Naive thymus-derived CD4-positive, alpha-beta T cell (primary cell): Measurements from ENCODE around the gene RAB3B. TPM values are rescaled to one million over a fixed set of nuclear protein-coding genes. Genes with fewer than 3 reads are reported as not detected.

Experiments
- ATAC-seq: fragments of 150-1000 bp; cut with Tn5 transposase; 2 replicates; pipeline ENCODE4 v1.10.0; 2021; ENCODE audit warnings: mild to moderate bottlenecking, moderate library complexity
- CTCF ChIA-PET: fragments of 350-600 bp; sonication (Branson Sonifier 250); formaldehyde crosslinking; loops from one replicate; lab custom pipeline; 2021; ENCODE audit warnings: antibody characterized with exemption; lab: Charles Lee
- POLR2A ChIA-PET: fragments of 350-600 bp; sonication (Branson Sonifier 250); formaldehyde crosslinking; loops from one replicate; lab custom pipeline; 2021; ENCODE audit warnings: antibody characterized with exemption, inconsistent platforms; lab: Charles Lee
- DNase-seq, 9 donors: peaks; one replicate each; pipeline versions ENCODE4 v3.0.0 to v3.0.0-alpha.2; 2020 to 2022; ENCODE audit warnings: mixed read lengths in 1 of 9
- H3K27ac ChIP-seq: one replicate; pipeline ENCODE4 v1.7.0; 2013; ENCODE audit warnings: mild to moderate bottlenecking, low read depth, low read length, moderate library complexity
- H3K27me3 ChIP-seq, 2 donors: one replicate each; pipeline ENCODE4 v1.7.0; 2013; ENCODE audit warnings: low read length in 2 of 2, mild to moderate bottlenecking in 2 of 2, moderate library complexity in 2 of 2; ENCODE audit not compliant: control insufficient read depth in 2 of 2, insufficient read depth in 2 of 2
- H3K36me3 ChIP-seq, 3 experiments: 1 replicate in 2 of 3; 2 replicates in 1 of 3; pipeline ENCODE4 v1.7.0; 2013; ENCODE audit warnings: low read length in 3 of 3, mild to moderate bottlenecking in 3 of 3, moderate library complexity in 1 of 3; ENCODE audit not compliant: insufficient read depth in 3 of 3, control insufficient read depth in 2 of 3
- H3K4me1 ChIP-seq, 2 donors: one replicate each; pipeline ENCODE4 v1.7.0; 2013; ENCODE audit warnings: low read length in 2 of 2, mild to moderate bottlenecking in 2 of 2, moderate library complexity in 1 of 2; ENCODE audit not compliant: control insufficient read depth in 2 of 2, insufficient read depth in 2 of 2
- H3K4me3 ChIP-seq: 2 replicates; pipeline ENCODE4 v1.7.0; 2013; ENCODE audit warnings: mild to moderate bottlenecking, low read length
- H3K9me3 ChIP-seq, 3 experiments: 1 replicate in 2 of 3; 2 replicates in 1 of 3; pipeline ENCODE4 v1.7.0; 2013; ENCODE audit warnings: low read length in 3 of 3; ENCODE audit not compliant: control insufficient read depth in 2 of 3
- H3K27ac Mint-ChIP-seq, 9 donors: one replicate each; pipeline ENCODE4 v1.8.0; 2020 to 2022; ENCODE audit warnings: mixed read lengths in 9 of 9, mild to moderate bottlenecking in 8 of 9, moderate library complexity in 5 of 9, inconsistent platforms in 2 of 9
- H3K27me3 Mint-ChIP-seq, 5 donors: one replicate each; pipeline ENCODE4 v1.8.0; 2021 to 2022; ENCODE audit warnings: mixed read lengths in 5 of 5, mild to moderate bottlenecking in 1 of 5
- H3K36me3 Mint-ChIP-seq, 5 donors: one replicate each; pipeline ENCODE4 v1.8.0; 2020 to 2022; ENCODE audit warnings: mixed read lengths in 5 of 5, mild to moderate bottlenecking in 3 of 5, inconsistent platforms in 1 of 5
- H3K4me1 Mint-ChIP-seq, 7 donors: one replicate each; pipeline ENCODE4 v1.8.0; 2020 to 2022; ENCODE audit warnings: mixed read lengths in 7 of 7, mild to moderate bottlenecking in 3 of 7, inconsistent platforms in 1 of 7
- H3K4me3 Mint-ChIP-seq, 10 donors: one replicate each; pipeline ENCODE4 v1.8.0; 2020 to 2022; ENCODE audit warnings: mild to moderate bottlenecking in 10 of 10, mixed read lengths in 10 of 10, moderate library complexity in 6 of 10, inconsistent platforms in 2 of 10
- H3K9me3 Mint-ChIP-seq, 11 donors: one replicate each; pipeline ENCODE4 v1.8.0; 2020 to 2022; ENCODE audit warnings: mixed read lengths in 11 of 11, mild to moderate bottlenecking in 4 of 11, inconsistent platforms in 1 of 11, moderate library complexity in 1 of 11
- intact Hi-C, 2 donors: fragments of 100-400 bp; cut with micrococcal nuclease; formaldehyde crosslinking; loops; one replicate each; pipeline ENCODE4 v1.15.1; 2023
- polyA plus RNA-seq, 2 donors: library from polyadenylated mRNA; unstranded; fragments of 300-500 nt; fragmentation: Illumina TruSeq; gene quantifications; one replicate each; pipeline ENCODE4 v1.2.3, GENCODE V29; 2021
- total RNA-seq, 6 experiments: library from RNA in 5 of 6; stranded (reverse) in 5 of 6; gene quantifications; 1 replicate in 5 of 6; 2 replicates in 1 of 6; pipeline ENCODE4 v1.2.3 and lab custom pipeline; 2021 to 2026

The RAB3B gene
- total and polyA plus RNA-seq, 7 experiments from 2014 or later: 0.03 TPM; not detected in 6

DNA sequence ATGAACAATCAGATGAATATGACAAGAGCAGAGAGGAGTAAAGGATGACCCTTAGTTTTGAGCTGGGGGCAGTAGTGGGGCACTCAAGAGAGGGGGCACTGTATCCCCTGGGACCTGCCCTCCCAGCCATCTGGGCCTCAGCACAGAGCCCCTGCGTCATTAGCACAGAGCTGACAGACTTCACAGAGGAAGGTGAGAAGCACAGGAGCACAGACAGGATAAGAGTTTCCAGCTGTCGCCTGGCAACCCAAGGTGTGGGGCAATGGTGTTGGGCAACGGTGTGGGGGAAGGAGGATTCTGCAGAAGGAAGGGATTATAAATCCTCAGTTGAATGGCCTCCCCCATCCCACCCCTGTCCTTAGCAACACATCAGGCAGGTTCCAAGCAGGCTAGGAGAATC lies 30.2 kb downstream of the RAB3B start:
- DNase-seq: no peak
- CTCF ChIA-PET: no interaction called here
- Mint-ChIP-seq H3K4me1 (peaks cover 0 to 3% (median 0%) of the 10 kb centered on the region in 7 donors), H3K27me3 (peaks cover 0 to 18% (median 11%) of the 10 kb centered on the region in 5 donors), H3K36me3 (no peaks in the 10 kb centered on the region), H3K4me3 (no peak overlapping the region), H3K9me3 (no peaks in the 10 kb centered on the region), H3K27ac (no peak overlapping the region)
- Histone ChIP-seq H3K36me3 (no peaks in the 10 kb centered on the region), H3K4me1 (no peaks in the 10 kb centered on the region), H3K9me3 (no peaks in the 10 kb centered on the region), H3K27me3 (no peaks in the 10 kb centered on the region), H3K27ac (no peak overlapping the region), H3K4me3 (no peak overlapping the region)
- no peak for ATAC-seq
- POLR2A ChIA-PET: no interaction called here
- intact Hi-C loops: no loop called here

DNA sequence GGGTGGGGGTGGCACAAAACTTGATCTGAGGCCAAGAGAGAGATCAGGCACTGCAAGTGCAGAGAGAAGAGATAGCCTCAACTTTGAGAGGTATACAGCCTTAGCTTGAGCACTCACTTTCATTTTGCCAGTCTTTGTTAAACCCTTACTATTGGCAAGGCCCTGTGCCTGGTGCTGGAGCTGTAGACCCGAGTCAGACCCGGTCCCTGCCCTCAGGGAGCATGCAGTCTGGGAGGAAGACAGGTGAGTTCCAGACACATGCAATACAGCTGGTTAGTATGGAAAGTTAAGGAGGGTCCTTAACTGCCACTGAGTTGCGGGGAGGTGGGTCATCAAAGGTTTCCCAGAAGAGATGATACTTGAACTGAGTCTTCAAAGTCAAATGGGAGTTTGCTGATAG lies 31.7 kb downstream of the RAB3B start:
- no peak for ATAC-seq
- Histone ChIP-seq H3K9me3 (no peaks in the 10 kb centered on the region), H3K27me3 (no peaks in the 10 kb centered on the region), H3K4me3 (no peak overlapping the region), H3K36me3 (no peaks in the 10 kb centered on the region), H3K27ac (no peak overlapping the region), H3K4me1 (no peaks in the 10 kb centered on the region)
- Mint-ChIP-seq H3K4me3 (no peak overlapping the region), H3K27me3 (peaks cover 0 to 18% (median 11%) of the 10 kb centered on the region in 5 donors), H3K36me3 (no peaks in the 10 kb centered on the region), H3K9me3 (no peaks in the 10 kb centered on the region), H3K27ac (no peak overlapping the region), H3K4me1 (peaks cover 0 to 6% (median 0%) of the 10 kb centered on the region in 7 donors)
- CTCF ChIA-PET: no interaction called here
- POLR2A ChIA-PET: no interaction called here
- no peak for DNase-seq
- intact Hi-C loops: no loop called here

DNA sequence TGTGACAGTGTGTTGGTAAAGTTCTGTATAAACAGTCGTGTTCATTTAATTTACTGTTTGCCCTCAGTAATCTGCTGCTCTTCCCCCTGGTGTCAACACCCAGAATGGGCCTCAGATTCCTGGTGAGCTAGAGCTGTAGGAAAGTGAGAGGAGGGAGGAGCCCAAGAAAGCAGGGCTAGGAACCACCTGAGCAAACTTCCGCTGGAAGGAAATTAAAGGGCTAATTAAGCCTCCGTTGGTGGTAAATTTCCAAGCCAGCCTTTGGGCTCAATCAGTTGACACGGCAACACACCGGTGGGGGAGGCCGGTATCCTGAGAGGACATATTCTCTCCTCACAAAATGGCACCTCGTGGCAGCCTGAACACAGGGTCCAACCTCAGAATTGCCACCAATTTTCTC lies 32.9 kb downstream of the RAB3B start:
- CTCF ChIA-PET: no interaction called here
- H3K4me3 ChIP-seq: no peak overlapping the region
- H3K9me3 ChIP-seq: no peaks in the 10 kb centered on the region
- H3K27me3 Mint-ChIP-seq: peaks cover 0 to 22% (median 11%) of the 10 kb centered on the region in 5 donors
- peaks cover 0 to 13% (median 0%) of the 10 kb centered on the region in 7 donors for H3K4me1 Mint-ChIP-seq
- no peak overlapping the region for H3K4me3 Mint-ChIP-seq
- no peaks in the 10 kb centered on the region for H3K36me3 ChIP-seq
- POLR2A ChIA-PET: no interaction called here
- intact Hi-C loops: no loop called here
- no peaks in the 10 kb centered on the region for H3K27me3 ChIP-seq
- no peaks in the 10 kb centered on the region for H3K36me3 Mint-ChIP-seq
- ATAC-seq (no peak), DNase-seq (no peak)
- no peaks in the 10 kb centered on the region for H3K4me1 ChIP-seq
- no peak overlapping the region for H3K27ac Mint-ChIP-seq
- no peak overlapping the region for H3K27ac ChIP-seq
- H3K9me3 Mint-ChIP-seq: no peaks in the 10 kb centered on the region

DNA sequence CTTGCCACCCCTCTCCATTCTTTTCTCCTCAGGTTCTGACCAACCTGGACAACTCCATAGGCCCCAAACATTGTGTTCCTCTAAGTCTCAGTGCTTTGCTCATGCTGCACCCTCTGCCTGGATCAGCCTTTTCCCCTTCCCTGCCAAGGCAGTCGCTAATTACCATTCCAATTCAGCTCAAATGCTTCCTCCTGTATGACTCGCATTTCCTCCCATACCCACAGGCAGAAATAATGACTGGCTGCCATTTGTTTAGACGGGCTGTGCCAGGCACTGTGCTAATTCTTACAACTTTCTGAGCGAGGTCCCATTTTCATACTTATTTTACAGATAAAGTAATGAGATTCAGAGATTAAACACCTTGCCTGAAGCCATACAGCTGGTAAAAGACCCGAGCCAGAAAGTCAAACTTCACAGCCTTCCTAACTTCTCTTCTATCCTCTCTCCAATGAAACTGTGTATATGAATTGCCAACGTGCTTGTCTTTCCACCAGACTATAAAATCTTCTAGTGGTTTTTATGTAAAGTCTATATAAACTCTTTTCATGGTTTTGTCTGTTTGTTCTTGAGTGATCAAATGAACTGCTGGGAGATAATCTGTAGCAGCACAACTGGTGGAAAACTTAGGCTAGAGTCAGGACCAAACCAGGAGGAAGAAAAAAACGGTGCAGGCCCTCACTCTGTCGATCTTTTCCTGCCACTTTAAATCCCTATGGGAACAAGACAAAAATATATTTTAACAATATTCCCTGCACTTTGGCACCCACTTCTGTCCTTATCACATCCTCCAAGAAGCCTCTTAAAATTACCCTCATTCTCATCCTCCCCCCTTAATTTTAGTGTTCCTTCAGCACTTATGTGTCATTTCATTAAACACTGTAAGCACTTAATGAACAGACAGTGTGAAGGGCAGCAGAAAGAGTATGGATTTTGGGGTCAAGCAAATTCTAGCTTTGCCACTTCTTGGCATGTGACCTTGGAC lies 33.7 kb downstream of the RAB3B start:
- no peaks in the 10 kb centered on the region for H3K4me1 ChIP-seq
- H3K27me3 ChIP-seq: no peaks in the 10 kb centered on the region
- H3K9me3 ChIP-seq: no peaks in the 10 kb centered on the region
- H3K9me3 Mint-ChIP-seq: no peaks in the 10 kb centered on the region
- H3K4me3 Mint-ChIP-seq: no peak overlapping the region
- no peak for DNase-seq
- peaks cover 0 to 23% (median 11%) of the 10 kb centered on the region in 5 donors for H3K27me3 Mint-ChIP-seq
- no peaks in the 10 kb centered on the region for H3K36me3 ChIP-seq
- CTCF ChIA-PET: no interaction called here
- H3K27ac Mint-ChIP-seq: peak overlapping the region in 1 of 9 donors; percentile 13
- intact Hi-C loops: no loop called here
- POLR2A ChIA-PET: no interaction called here
- no peaks in the 10 kb centered on the region for H3K36me3 Mint-ChIP-seq
- peaks cover 0 to 13% (median 0%) of the 10 kb centered on the region in 7 donors for H3K4me1 Mint-ChIP-seq
- H3K27ac ChIP-seq: no peak overlapping the region
- no peak for ATAC-seq
- no peak overlapping the region for H3K4me3 ChIP-seq

DNA sequence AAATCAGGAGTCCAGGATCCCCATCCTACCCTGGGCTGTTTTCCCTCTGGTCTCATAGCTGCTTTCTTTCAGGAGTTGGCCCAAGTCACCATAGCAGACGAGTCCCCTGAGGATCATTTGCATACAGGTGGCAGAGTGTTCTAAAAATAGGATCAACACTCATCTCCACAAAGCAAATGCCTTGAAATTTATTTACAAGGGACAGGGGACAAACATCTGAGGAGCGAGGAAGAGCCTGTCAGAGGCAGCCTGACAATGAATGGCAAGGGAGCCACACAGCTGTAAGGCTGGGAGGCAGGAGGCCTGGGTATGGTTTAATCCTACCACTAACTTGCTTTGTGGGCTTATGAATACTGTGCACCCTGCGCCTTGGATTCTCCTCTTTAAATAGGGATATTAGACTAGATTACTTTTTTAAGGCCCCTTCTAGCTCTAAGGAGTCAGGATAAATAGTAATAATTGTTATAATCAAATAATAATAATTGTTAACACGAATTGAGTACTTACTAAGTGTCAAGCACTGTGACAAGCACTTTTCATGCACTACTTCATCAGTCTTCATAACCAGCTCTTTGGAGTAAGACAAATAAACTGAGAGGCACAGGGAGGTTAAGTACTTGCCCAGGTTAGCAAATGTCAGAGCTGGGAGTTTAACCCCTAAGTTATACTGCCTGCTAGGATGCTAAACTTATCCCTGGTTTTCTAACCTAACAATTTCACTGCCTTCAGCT lies 34.5 kb downstream of the RAB3B start:
- no peak overlapping the region for H3K4me3 Mint-ChIP-seq
- Histone ChIP-seq H3K27me3 (no peaks in the 10 kb centered on the region), H3K9me3 (no peaks in the 10 kb centered on the region), H3K4me3 (no peak overlapping the region), H3K4me1 (no peaks in the 10 kb centered on the region), H3K27ac (no peak overlapping the region), H3K36me3 (no peaks in the 10 kb centered on the region)
- DNase-seq: no peak
- CTCF ChIA-PET: no interaction called here
- peak overlapping the region in 1 of 9 donors; percentile 13 for H3K27ac Mint-ChIP-seq
- H3K36me3 Mint-ChIP-seq: no peaks in the 10 kb centered on the region
- intact Hi-C loops: no loop called here
- H3K4me1 Mint-ChIP-seq: peaks cover 0 to 13% (median 0%) of the 10 kb centered on the region in 7 donors
- POLR2A ChIA-PET: no interaction called here
- H3K9me3 Mint-ChIP-seq: no peaks in the 10 kb centered on the region
- peaks cover 0 to 23% (median 11%) of the 10 kb centered on the region in 5 donors for H3K27me3 Mint-ChIP-seq
- ATAC-seq: no peak

DNA sequence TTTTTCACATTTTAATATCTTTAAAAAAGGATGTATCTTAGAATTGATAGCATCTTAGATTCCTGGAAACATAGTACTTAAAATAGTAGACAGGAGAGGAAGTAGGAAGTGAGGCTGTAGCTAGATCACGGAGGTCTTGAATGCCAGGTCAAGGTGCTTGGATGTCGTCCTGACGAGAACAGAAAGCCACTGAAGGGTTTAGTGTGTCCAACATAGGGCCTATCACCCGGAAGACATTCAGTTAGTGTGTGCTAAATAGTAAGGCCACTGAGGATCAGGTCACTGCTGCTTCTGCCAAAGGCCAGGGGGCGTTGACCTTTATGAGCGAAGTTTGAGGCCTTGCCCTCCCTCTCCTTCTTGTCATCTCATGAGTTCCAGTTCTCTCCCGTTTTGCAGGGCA lies 35.7 kb downstream of the RAB3B start:
- ChIA-PET CTCF (no interaction called here), POLR2A (no interaction called here)
- no peak overlapping the region for H3K4me3 ChIP-seq
- no peak for DNase-seq
- Mint-ChIP-seq H3K4me3 (no peak overlapping the region), H3K36me3 (peaks cover 0 to 5% (median 4%) of the 10 kb centered on the region in 5 donors), H3K27me3 (peaks cover 0 to 19% (median 7%) of the 10 kb centered on the region in 5 donors), H3K4me1 (peaks cover 0 to 13% (median 0%) of the 10 kb centered on the region in 7 donors), H3K27ac (no peak overlapping the region), H3K9me3 (peaks cover 0 to 6% (median under 1%) of the 10 kb centered on the region in 11 donors)
- no peak for ATAC-seq
- H3K4me1 ChIP-seq: no peaks in the 10 kb centered on the region
- no peak overlapping the region for H3K27ac ChIP-seq
- intact Hi-C loops: no loop called here
- no peaks in the 10 kb centered on the region for H3K36me3 ChIP-seq
- H3K27me3 ChIP-seq: no peaks in the 10 kb centered on the region
- H3K9me3 ChIP-seq: no peaks in the 10 kb centered on the region
